ENCODE data around the gene IPMK. TPM values are rescaled to one million over a fixed set of nuclear protein-coding genes. Genes with fewer than 3 reads are reported as not detected.

IPMK gene
- total and polyA plus RNA-seq, 2 experiments from 2014 or later, result 5.5 to 17.8 TPM

DNA sequence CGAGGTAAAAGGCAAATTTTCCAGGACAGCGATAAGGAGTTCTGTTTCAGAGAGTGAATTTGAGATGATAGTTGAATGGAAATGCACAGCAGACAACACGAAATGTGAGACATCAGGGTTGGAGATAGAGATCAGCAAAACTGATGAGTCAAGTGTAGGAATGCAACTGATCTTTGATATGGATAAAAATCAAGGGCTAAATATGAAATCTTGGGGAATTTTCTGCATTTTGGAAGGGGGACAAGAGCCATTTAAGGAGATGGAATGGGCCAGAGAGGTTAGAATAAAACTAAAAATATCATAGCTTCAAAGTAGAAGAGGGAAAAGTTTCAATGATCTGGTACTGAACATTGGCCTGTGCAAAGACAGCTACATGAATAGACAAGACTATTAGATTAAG, 12.8 kb upstream of the IPMK start:
- H3K36me3 ChIP-seq (ENCODE audit: insufficient read depth), result peaks cover 7% of the 10 kb centered on the region; the same call in 1 of the 2 replicates
- H3K36me3 Mint-ChIP-seq (ENCODE audit: low read depth), result peaks cover 25% of the 10 kb centered on the region; the same call in 2 of the 3 replicates
- no peak overlapping the region for H3K4me3 ChIP-seq
- peaks cover 4% of the 10 kb centered on the region; the same call in 1 of the 2 replicates for H3K4me1 ChIP-seq (ENCODE audit: insufficient read depth)
- no peak overlapping the region for H3K4me3 Mint-ChIP-seq
- no peak for ATAC-seq
- TF ChIP-seq, protein P1, sequence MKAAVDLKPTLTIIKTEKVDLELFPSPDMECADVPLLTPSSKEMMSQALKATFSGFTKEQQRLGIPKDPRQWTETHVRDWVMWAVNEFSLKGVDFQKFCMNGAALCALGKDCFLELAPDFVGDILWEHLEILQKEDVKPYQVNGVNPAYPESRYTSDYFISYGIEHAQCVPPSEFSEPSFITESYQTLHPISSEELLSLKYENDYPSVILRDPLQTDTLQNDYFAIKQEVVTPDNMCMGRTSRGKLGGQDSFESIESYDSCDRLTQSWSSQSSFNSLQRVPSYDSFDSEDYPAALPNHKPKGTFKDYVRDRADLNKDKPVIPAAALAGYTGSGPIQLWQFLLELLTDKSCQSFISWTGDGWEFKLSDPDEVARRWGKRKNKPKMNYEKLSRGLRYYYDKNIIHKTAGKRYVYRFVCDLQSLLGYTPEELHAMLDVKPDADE (IDR thresholded peaks at IDR 0.05), result no peak
- TF ChIP-seq ZNF331 (CRISPR knock-in tag; IDR thresholded peaks at IDR 0.05; ENCODE audit: low read depth), result no peak
- TF ChIP-seq, protein P2, sequence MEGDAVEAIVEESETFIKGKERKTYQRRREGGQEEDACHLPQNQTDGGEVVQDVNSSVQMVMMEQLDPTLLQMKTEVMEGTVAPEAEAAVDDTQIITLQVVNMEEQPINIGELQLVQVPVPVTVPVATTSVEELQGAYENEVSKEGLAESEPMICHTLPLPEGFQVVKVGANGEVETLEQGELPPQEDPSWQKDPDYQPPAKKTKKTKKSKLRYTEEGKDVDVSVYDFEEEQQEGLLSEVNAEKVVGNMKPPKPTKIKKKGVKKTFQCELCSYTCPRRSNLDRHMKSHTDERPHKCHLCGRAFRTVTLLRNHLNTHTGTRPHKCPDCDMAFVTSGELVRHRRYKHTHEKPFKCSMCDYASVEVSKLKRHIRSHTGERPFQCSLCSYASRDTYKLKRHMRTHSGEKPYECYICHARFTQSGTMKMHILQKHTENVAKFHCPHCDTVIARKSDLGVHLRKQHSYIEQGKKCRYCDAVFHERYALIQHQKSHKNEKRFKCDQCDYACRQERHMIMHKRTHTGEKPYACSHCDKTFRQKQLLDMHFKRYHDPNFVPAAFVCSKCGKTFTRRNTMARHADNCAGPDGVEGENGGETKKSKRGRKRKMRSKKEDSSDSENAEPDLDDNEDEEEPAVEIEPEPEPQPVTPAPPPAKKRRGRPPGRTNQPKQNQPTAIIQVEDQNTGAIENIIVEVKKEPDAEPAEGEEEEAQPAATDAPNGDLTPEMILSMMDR (conservative IDR thresholded peaks at IDR 0.05; ENCODE audit: low read depth in 2 of 2), result no peak
- TF ChIP-seq EZH2phosphoT487 (IDR thresholded peaks at IDR 0.05; ENCODE audit: unreplicated experiment), result no peak
- TF ChIP-seq NANOG (IDR thresholded peaks at IDR 0.05; ENCODE audit: borderline replicate concordance), result no peak
- TF ChIP-seq POLR2AphosphoS5 (IDR thresholded peaks at IDR 0.05; ENCODE audit: low read depth), result no peak
- TF ChIP-seq ZNF114 (CRISPR knock-in tag; IDR thresholded peaks at IDR 0.05), result no peak
- no peak for TF ChIP-seq CREB1 (CRISPR knock-in tag; IDR thresholded peaks at IDR 0.05; ENCODE audit: low read depth)
- H3K9me2 ChIP-seq (ENCODE audit: insufficient read depth), result no peaks in the 10 kb centered on the region
- H3K27me3 Mint-ChIP-seq (ENCODE audit: insufficient read depth, low read depth, poor library complexity), result peaks cover 2% of the 10 kb centered on the region
- DNase-seq (ENCODE audit: low spot score), result no peak
- H3K27ac Mint-ChIP-seq, result no peak overlapping the region
- H3F3A ChIP-seq (replicated peaks; ENCODE audit: low read depth), result no peaks in the 10 kb centered on the region
- H3K27me3 ChIP-seq (ENCODE audit: insufficient read depth), result no peaks in the 10 kb centered on the region
- no peak overlapping the region for H3K27ac ChIP-seq (ENCODE audit: low read depth)
- no peaks in the 10 kb centered on the region for H4K20me1 ChIP-seq (replicated peaks; ENCODE audit: insufficient read depth)
- no peak overlapping the region for H2AFZ ChIP-seq
- no peaks in the 10 kb centered on the region for H3K9me3 Mint-ChIP-seq
- H3K4me2 ChIP-seq, result no peak overlapping the region
- peaks cover 13% of the 10 kb centered on the region for H3K4me1 Mint-ChIP-seq
- H3K79me2 ChIP-seq (replicated peaks; ENCODE audit: insufficient read depth), result peaks cover 14% of the 10 kb centered on the region

DNA sequence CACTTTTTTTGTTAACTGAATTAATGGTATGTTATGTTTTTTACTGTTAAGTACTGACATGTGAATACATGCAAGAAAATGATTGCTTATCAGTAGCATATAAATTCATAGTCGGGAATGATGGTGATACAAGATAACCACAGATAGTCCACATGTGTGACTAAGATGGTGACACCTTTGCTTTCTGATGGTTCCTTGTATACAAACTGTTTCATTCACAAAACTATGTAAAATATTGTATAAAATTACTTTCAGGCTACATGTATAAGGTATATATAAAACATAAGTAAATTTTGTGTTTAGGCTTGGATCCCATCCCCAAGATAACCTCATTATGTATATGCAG, 11.2 kb upstream of the IPMK start:
- Histone ChIP-seq H3K4me3 (no peak overlapping the region), H3K36me3 (ENCODE audit: insufficient read depth) (peaks cover 7% of the 10 kb centered on the region; the same call in 1 of the 2 replicates), H3K4me1 (ENCODE audit: insufficient read depth) (peaks cover 4% of the 10 kb centered on the region; the same call in 1 of the 2 replicates), H2AFZ (no peak overlapping the region), H3K9me2 (ENCODE audit: insufficient read depth) (no peaks in the 10 kb centered on the region), H3K79me2 (replicated peaks; ENCODE audit: insufficient read depth) (peaks cover 30% of the 10 kb centered on the region), H3K27ac (ENCODE audit: low read depth) (no peak overlapping the region), H3K4me2 (no peak overlapping the region), H4K20me1 (replicated peaks; ENCODE audit: insufficient read depth) (no peaks in the 10 kb centered on the region; the same call in 1 of the 2 replicates), H3K27me3 (ENCODE audit: insufficient read depth) (no peaks in the 10 kb centered on the region), H3F3A (replicated peaks; ENCODE audit: low read depth) (no peaks in the 10 kb centered on the region)
- H3K4me3 Mint-ChIP-seq, result no peak overlapping the region
- ATAC-seq (no peak), DNase-seq (ENCODE audit: low spot score) (no peak)
- H3K36me3 Mint-ChIP-seq (ENCODE audit: low read depth), result peaks cover 25% of the 10 kb centered on the region; the same call in 2 of the 3 replicates
- peaks cover 2% of the 10 kb centered on the region for H3K27me3 Mint-ChIP-seq (ENCODE audit: insufficient read depth, low read depth, poor library complexity)
- H3K9me3 Mint-ChIP-seq, result no peaks in the 10 kb centered on the region
- no peak overlapping the region for H3K27ac Mint-ChIP-seq
- peaks cover 23% of the 10 kb centered on the region for H3K4me1 Mint-ChIP-seq
- TF ChIP-seq, protein P3, sequence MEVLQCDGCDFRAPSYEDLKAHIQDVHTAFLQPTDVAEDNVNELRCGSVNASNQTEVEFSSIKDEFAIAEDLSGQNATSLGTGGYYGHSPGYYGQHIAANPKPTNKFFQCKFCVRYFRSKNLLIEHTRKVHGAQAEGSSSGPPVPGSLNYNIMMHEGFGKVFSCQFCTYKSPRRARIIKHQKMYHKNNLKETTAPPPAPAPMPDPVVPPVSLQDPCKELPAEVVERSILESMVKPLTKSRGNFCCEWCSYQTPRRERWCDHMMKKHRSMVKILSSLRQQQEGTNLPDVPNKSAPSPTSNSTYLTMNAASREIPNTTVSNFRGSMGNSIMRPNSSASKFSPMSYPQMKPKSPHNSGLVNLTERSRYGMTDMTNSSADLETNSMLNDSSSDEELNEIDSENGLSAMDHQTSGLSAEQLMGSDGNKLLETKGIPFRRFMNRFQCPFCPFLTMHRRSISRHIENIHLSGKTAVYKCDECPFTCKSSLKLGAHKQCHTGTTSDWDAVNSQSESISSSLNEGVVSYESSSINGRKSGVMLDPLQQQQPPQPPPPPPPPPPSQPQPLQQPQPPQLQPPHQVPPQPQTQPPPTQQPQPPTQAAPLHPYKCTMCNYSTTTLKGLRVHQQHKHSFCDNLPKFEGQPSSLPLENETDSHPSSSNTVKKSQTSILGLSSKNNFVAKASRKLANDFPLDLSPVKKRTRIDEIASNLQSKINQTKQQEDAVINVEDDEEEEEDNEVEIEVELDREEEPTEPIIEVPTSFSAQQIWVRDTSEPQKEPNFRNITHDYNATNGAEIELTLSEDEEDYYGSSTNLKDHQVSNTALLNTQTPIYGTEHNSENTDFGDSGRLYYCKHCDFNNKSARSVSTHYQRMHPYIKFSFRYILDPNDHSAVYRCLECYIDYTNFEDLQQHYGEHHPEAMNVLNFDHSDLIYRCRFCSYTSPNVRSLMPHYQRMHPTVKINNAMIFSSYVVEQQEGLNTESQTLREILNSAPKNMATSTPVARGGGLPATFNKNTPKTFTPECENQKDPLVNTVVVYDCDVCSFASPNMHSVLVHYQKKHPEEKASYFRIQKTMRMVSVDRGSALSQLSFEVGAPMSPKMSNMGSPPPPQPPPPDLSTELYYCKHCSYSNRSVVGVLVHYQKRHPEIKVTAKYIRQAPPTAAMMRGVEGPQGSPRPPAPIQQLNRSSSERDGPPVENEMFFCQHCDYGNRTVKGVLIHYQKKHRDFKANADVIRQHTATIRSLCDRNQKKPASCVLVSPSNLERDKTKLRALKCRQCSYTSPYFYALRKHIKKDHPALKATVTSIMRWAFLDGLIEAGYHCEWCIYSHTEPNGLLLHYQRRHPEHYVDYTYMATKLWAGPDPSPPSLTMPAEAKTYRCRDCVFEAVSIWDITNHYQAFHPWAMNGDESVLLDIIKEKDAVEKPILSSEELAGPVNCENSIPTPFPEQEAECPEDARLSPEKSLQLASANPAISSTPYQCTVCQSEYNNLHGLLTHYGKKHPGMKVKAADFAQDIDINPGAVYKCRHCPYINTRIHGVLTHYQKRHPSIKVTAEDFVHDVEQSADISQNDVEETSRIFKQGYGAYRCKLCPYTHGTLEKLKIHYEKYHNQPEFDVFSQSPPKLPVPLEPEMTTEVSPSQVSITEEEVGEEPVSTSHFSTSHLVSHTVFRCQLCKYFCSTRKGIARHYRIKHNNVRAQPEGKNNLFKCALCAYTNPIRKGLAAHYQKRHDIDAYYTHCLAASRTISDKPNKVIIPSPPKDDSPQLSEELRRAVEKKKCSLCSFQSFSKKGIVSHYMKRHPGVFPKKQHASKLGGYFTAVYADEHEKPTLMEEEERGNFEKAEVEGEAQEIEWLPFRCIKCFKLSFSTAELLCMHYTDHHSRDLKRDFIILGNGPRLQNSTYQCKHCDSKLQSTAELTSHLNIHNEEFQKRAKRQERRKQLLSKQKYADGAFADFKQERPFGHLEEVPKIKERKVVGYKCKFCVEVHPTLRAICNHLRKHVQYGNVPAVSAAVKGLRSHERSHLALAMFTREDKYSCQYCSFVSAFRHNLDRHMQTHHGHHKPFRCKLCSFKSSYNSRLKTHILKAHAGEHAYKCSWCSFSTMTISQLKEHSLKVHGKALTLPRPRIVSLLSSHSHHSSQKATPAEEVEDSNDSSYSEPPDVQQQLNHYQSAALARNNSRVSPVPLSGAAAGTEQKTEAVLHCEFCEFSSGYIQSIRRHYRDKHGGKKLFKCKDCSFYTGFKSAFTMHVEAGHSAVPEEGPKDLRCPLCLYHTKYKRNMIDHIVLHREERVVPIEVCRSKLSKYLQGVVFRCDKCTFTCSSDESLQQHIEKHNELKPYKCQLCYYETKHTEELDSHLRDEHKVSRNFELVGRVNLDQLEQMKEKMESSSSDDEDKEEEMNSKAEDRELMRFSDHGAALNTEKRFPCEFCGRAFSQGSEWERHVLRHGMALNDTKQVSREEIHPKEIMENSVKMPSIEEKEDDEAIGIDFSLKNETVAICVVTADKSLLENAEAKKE (CRISPR knock-in tag; IDR thresholded peaks at IDR 0.05), result no peak
- no peak for TF ChIP-seq EZH2phosphoT487 (IDR thresholded peaks at IDR 0.05; ENCODE audit: unreplicated experiment)
- TF ChIP-seq JUNB (IDR thresholded peaks at IDR 0.05; ENCODE audit: unreplicated experiment), result no peak
- TF ChIP-seq, protein P2 (conservative IDR thresholded peaks at IDR 0.05; ENCODE audit: low read depth in 2 of 2), result no peak
- TF ChIP-seq EZH2 (IDR thresholded peaks at IDR 0.05; ENCODE audit: low read depth, unreplicated experiment), result no peak

Data from GM23338 (cell line).